ENCODE results near the gene DAPK1. TPM values are rescaled to one million over a fixed set of nuclear protein-coding genes. Genes with fewer than 3 reads are reported as not detected.

DAPK1 gene
- polyA plus RNA-seq, 1 donor: 24.9 TPM

DNA sequence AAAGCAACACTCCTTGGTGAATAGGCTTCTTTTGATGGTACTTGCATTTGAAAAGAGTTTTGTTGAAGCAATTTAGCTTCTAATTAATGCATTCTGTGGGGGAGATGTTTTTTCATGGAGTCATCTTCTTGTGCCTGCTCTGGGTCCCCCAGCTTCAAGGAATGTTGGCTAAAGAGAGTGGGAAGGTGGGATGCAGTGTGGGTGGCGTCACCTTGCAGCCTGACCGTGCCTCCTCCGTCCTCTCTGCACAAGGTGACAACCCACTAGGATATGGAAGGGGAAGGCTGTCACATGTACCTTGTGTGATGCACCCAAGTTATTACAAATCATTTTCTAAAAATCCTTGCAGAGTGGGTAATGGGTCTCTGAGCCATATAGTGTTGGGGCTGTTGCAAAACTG, 70.7 kb downstream of the DAPK1 start:
- Histone ChIP-seq H3K4me3 (ENCODE audit: low read length) (no peak overlapping the region), H3K27ac (ENCODE audit: low read length) (no peak overlapping the region), H3K9me3 (ENCODE audit: control insufficient read depth, low read depth, low read length) (no peaks in the 10 kb centered on the region), H3K4me1 (ENCODE audit: control insufficient read depth, insufficient read depth, low read length) (peaks cover 40% of the 10 kb centered on the region), H3K27me3 (ENCODE audit: control insufficient read depth, insufficient read depth, low read length) (no peaks in the 10 kb centered on the region), H3K36me3 (ENCODE audit: control insufficient read depth, insufficient read depth, low read length) (no peaks in the 10 kb centered on the region)
- WGBS (ENCODE audit: insufficient coverage, low lambda C conversion rate): no CpG with 5 or more reads among the region's 3 CpGs
- no peak for DNase-seq

DNA sequence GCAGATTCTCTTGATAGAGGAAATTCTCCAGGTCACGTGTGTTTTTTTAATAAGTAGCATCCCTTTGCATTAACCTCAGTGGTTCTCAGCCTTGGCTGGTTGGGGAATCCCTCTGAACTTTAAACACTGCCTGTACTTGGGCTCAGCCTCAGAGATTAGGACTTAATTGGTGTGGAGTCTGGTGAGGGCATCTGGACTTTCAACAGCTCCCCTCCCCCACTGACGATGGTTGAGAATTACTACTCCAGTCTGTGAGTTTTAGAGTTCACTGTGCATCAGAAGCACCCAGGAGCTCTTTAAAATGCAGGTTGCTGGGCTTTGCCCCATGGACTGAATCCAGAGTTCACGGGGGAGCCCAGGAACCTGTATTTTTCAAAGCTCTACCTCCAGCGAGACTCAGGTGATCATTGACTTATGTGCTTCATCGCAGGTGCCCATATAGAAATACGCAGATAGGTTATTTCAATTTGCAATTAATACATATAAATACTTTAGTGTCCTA, 71.4 kb downstream of the DAPK1 start:
- Histone ChIP-seq H3K27me3 (ENCODE audit: control insufficient read depth, insufficient read depth, low read length) (no peaks in the 10 kb centered on the region), H3K4me1 (ENCODE audit: control insufficient read depth, insufficient read depth, low read length) (peaks cover 40% of the 10 kb centered on the region), H3K36me3 (ENCODE audit: control insufficient read depth, insufficient read depth, low read length) (no peaks in the 10 kb centered on the region), H3K4me3 (ENCODE audit: low read length) (no peak overlapping the region), H3K27ac (ENCODE audit: low read length) (peak overlapping the region; percentile 54), H3K9me3 (ENCODE audit: control insufficient read depth, low read depth, low read length) (no peaks in the 10 kb centered on the region)
- 20% methylated on average over 1 of the region's 6 CpGs for WGBS (ENCODE audit: insufficient coverage, low lambda C conversion rate)
- DNase-seq: peak; percentile 82 to 93

DNA sequence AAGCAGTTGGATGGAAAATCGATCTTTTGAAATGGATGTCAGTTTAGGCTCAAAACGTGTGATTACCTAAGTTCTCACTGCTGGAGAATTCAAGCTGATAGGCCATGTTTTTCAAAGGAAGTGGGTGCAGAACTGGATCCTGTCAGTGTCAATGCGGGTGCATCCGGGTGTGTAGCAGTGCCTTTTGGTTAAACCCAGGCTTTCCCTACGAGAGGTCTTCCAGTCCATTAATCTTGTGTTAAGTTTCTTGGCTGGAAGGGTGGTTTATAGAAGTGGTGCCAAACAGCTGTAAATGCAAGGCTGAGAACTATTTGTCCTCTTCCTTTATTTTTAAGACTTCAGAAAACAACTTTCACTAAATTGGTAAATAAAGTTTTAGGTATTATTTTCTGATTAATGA, 71.9 kb downstream of the DAPK1 start:
- Histone ChIP-seq H3K4me3 (ENCODE audit: low read length) (no peak overlapping the region), H3K4me1 (ENCODE audit: control insufficient read depth, insufficient read depth, low read length) (peaks cover 40% of the 10 kb centered on the region), H3K27ac (ENCODE audit: low read length) (peak overlapping the region; percentile 54), H3K27me3 (ENCODE audit: control insufficient read depth, insufficient read depth, low read length) (no peaks in the 10 kb centered on the region), H3K36me3 (ENCODE audit: control insufficient read depth, insufficient read depth, low read length) (no peaks in the 10 kb centered on the region), H3K9me3 (ENCODE audit: control insufficient read depth, low read depth, low read length) (no peaks in the 10 kb centered on the region)
- no peak for DNase-seq
- WGBS (ENCODE audit: insufficient coverage, low lambda C conversion rate): 12% methylated on average over 3 of the region's 5 CpGs

DNA sequence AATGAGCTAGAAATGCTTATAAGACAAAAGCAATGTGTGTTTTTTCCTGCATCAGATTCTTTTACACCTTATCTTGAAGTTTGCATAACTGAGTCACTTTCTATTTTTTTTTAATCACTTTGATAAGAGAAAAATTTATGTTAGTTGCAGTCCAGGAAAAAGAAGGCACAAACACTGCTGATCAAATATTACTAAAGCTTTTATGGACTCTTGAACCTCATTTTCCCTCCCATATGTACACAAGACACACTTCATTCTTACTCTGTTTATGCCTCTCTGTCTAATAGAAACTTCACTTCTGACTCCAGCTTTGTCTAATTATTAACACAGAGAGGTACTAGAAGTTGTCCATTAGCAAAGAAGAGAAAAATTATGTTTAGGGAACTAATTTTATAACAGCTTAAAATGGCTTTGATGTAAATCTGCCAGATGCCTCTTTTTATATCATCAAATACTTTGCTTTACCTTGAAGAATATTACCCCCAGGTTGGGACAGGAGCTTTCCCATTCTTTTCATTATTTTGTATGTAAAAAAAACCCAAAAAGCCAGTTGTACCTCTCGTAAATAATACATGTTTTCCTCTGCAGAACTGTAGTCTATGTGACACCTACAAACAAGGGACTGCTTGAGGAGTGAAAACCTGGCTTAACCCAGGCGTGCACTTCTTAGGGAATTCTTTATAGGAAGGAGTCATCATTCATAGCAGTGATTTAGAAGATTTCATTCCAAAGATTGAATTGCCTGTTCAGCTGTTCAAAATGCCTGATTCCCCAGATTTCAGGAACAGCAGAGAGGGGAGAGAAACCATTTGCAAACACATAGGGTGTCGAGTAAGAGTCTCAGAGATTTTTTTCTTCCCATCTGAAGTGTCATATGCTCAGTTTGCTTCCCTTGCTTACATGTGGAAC, 72.6 kb downstream of the DAPK1 start:
- Histone ChIP-seq H3K9me3 (ENCODE audit: control insufficient read depth, low read depth, low read length) (no peaks in the 10 kb centered on the region), H3K27me3 (ENCODE audit: control insufficient read depth, insufficient read depth, low read length) (no peaks in the 10 kb centered on the region), H3K4me1 (ENCODE audit: control insufficient read depth, insufficient read depth, low read length) (peaks cover 40% of the 10 kb centered on the region), H3K36me3 (ENCODE audit: control insufficient read depth, insufficient read depth, low read length) (no peaks in the 10 kb centered on the region), H3K27ac (ENCODE audit: low read length) (peak overlapping the region; percentile 54), H3K4me3 (ENCODE audit: low read length) (no peak overlapping the region)
- DNase-seq: peak; percentile 77 to 88
- WGBS (ENCODE audit: insufficient coverage, low lambda C conversion rate): no CpG with 5 or more reads among the region's 3 CpGs

DNA sequence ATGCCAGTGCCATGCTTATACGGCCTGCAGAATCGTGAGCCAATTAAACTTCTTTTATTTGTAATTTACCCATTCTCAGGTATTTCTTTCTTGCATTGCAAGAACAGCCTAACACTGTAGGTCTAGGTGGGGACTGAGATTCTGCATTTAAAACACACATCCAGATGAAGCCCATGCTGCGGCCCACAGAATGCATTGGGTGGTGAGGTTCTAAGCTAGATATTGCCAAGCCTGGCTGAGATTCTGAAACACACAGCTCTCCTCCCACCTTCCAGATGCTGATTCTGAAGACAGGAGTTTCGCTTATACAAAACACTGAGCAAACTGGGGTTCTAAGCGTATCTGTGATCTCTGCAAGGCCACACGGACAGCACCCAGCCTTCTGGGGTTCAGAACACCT, 75.1 kb downstream of the DAPK1 start:
- DNase-seq: no peak
- Histone ChIP-seq H3K9me3 (ENCODE audit: control insufficient read depth, low read depth, low read length) (no peaks in the 10 kb centered on the region), H3K36me3 (ENCODE audit: control insufficient read depth, insufficient read depth, low read length) (no peaks in the 10 kb centered on the region), H3K4me1 (ENCODE audit: control insufficient read depth, insufficient read depth, low read length) (peaks cover 36% of the 10 kb centered on the region), H3K27me3 (ENCODE audit: control insufficient read depth, insufficient read depth, low read length) (no peaks in the 10 kb centered on the region), H3K27ac (ENCODE audit: low read length) (no peak overlapping the region), H3K4me3 (ENCODE audit: low read length) (no peak overlapping the region)
- no CpG with 5 or more reads among the region's 6 CpGs for WGBS (ENCODE audit: insufficient coverage, low lambda C conversion rate)

DNA sequence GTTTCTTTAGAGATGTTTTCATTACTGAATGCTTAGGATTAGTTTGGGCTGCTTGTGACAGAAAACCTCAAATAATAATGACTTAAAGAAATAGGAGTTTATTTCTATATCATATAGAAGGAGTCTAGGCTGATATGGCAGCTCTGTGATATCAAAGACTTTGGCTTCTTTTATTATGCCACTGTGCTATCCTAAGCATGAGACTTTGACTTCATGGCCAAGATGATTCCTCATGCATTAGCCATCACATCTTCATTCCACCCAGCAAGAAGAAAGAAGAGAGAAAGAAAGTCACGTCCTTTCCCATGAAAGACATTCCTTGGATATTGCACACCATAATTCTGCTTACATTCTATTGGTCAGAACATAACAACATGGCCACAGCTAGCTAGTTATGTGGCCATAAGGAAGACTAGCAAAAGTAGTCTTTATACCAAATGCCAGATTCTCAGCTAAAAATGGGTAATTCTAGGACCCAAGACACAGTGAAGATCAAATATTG, 76.2 kb downstream of the DAPK1 start:
- no peak for DNase-seq
- Histone ChIP-seq H3K4me1 (ENCODE audit: control insufficient read depth, insufficient read depth, low read length) (peaks cover 26% of the 10 kb centered on the region), H3K36me3 (ENCODE audit: control insufficient read depth, insufficient read depth, low read length) (no peaks in the 10 kb centered on the region), H3K27ac (ENCODE audit: low read length) (no peak overlapping the region), H3K27me3 (ENCODE audit: control insufficient read depth, insufficient read depth, low read length) (no peaks in the 10 kb centered on the region), H3K9me3 (ENCODE audit: control insufficient read depth, low read depth, low read length) (no peaks in the 10 kb centered on the region), H3K4me3 (ENCODE audit: low read length) (no peak overlapping the region)
- WGBS (ENCODE audit: insufficient coverage, low lambda C conversion rate): no CpG with 5 or more reads among the region's 1 CpG

DNA sequence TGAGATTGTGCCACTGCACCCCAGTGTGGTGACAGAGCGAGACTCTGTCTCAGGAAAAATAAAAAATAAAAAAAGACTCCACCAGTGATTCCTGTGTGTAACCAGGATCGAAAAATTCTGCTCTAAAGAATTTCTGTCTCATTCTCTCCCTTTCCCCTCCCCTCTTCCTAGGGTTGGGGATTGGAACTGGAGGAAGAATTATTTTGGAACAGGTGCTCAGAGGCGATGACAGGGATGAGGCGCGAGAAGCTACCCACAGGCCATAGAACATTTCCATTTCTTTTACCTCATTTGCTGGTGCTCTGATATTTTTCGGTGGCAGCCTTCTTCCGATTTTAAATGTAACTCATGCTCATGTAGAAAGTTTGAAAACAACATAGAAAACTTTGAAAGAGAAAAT, 80.1 kb downstream of the DAPK1 start:
- Histone ChIP-seq H3K4me1 (ENCODE audit: control insufficient read depth, insufficient read depth, low read length) (peaks cover 3% of the 10 kb centered on the region), H3K4me3 (ENCODE audit: low read length) (no peak overlapping the region), H3K9me3 (ENCODE audit: control insufficient read depth, low read depth, low read length) (no peaks in the 10 kb centered on the region), H3K27me3 (ENCODE audit: control insufficient read depth, insufficient read depth, low read length) (no peaks in the 10 kb centered on the region), H3K27ac (ENCODE audit: low read length) (no peak overlapping the region), H3K36me3 (ENCODE audit: control insufficient read depth, insufficient read depth, low read length) (no peaks in the 10 kb centered on the region)
- WGBS (ENCODE audit: insufficient coverage, low lambda C conversion rate): 97% methylated on average over 6 of the region's 7 CpGs
- no peak for DNase-seq

DNA sequence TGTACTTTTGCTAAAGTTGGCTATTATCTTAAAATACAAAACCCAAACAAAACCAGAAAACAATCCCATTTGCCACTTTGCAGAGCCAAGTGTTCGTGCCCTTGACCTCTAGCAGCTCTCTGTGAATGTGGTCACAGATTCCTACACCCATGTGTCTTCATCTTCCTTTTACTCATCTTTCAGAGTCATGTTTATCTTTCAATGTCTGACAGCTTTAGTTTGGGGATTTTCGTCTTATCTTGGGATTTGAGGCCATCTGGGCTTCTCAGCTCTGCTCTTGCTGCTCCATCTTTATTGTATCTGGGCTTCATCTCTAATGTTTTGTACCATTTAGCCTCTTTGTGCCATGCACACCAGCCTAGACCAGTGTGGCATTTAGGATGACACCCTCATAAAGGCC, 81.0 kb downstream of the DAPK1 start:
- Histone ChIP-seq H3K4me3 (ENCODE audit: low read length) (no peak overlapping the region), H3K27ac (ENCODE audit: low read length) (no peak overlapping the region), H3K27me3 (ENCODE audit: control insufficient read depth, insufficient read depth, low read length) (no peaks in the 10 kb centered on the region), H3K9me3 (ENCODE audit: control insufficient read depth, low read depth, low read length) (no peaks in the 10 kb centered on the region), H3K4me1 (ENCODE audit: control insufficient read depth, insufficient read depth, low read length) (peaks cover 3% of the 10 kb centered on the region), H3K36me3 (ENCODE audit: control insufficient read depth, insufficient read depth, low read length) (no peaks in the 10 kb centered on the region)
- DNase-seq: no peak
- 80% methylated on average over 1 of the region's 2 CpGs for WGBS (ENCODE audit: insufficient coverage, low lambda C conversion rate)

DNA sequence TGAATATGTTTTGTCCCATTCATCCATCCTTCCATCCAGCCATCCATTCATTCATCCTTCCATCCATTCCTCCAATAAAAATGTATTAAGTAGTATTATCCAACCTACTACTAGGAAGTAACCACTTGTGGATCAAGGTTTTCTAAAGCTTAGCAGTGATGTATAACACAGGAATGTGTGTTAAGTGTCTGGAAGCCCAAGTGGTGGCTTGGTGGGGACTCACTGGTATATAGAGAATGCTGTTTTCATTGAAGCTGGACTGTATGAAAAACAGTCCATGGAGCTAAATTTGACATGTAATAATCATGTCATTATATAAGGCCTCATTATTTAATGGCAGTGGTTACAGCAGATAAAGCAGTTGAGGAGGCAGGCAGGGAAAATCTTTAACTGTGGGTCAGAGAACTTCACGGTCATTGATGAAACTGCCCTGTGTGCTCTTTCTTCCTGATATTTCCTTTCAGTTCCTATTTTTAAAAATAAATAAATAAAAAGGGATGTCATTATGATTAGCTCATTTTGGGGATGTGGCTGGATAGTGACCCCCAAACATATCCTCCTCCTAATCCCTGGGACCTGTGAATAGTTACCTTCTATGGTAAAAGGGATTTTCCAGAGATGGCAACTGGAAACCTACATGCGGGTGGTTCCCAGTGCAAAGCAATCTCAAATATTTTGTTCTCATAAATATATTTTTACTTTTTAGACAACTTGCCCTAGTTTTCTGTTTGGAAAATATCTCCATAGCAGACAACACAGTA, 82.3 kb downstream of the DAPK1 start:
- Histone ChIP-seq H3K27ac (ENCODE audit: low read length) (no peak overlapping the region), H3K4me1 (ENCODE audit: control insufficient read depth, insufficient read depth, low read length) (peaks cover 3% of the 10 kb centered on the region), H3K4me3 (ENCODE audit: low read length) (no peak overlapping the region), H3K27me3 (ENCODE audit: control insufficient read depth, insufficient read depth, low read length) (no peaks in the 10 kb centered on the region), H3K36me3 (ENCODE audit: control insufficient read depth, insufficient read depth, low read length) (no peaks in the 10 kb centered on the region), H3K9me3 (ENCODE audit: control insufficient read depth, low read depth, low read length) (no peaks in the 10 kb centered on the region)
- 100% methylated on average over 1 of the region's 2 CpGs for WGBS (ENCODE audit: insufficient coverage, low lambda C conversion rate)
- DNase-seq: no peak

DNA sequence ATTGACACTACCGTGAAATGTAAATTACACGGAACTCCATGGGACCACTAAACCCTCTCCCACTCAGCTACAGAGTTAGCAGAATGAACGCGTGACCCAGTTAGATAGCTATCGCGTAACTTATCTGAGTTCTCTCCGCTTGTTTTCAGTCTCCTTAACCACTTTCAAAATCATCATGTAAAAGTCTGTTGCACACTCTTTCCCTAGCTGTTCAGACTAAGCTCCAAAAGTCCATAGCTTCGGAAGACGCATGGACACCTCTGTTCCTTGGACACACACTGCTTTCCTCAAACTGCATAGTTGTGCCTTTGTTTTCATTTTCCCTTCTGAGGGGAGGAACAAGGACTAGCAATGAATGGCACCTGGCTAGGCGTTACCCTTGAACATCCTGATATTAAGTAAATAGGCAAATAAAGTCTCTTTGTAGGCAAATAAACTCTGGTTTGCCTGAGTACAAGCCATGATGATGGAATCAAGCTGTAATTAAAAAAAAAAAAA, 83.3 kb downstream of the DAPK1 start:
- H3K27ac ChIP-seq (ENCODE audit: low read length): no peak overlapping the region
- H3K9me3 ChIP-seq (ENCODE audit: control insufficient read depth, low read depth, low read length): no peaks in the 10 kb centered on the region
- no peak overlapping the region for H3K4me3 ChIP-seq (ENCODE audit: low read length)
- no peaks in the 10 kb centered on the region for H3K36me3 ChIP-seq (ENCODE audit: control insufficient read depth, insufficient read depth, low read length)
- DNase-seq: peak in 1 of 2 donors; percentile 43
- H3K4me1 ChIP-seq (ENCODE audit: control insufficient read depth, insufficient read depth, low read length): peaks cover 3% of the 10 kb centered on the region
- no CpG with 5 or more reads among the region's 10 CpGs for WGBS (ENCODE audit: insufficient coverage, low lambda C conversion rate)
- H3K27me3 ChIP-seq (ENCODE audit: control insufficient read depth, insufficient read depth, low read length): no peaks in the 10 kb centered on the region

All from large intestine (tissue), 3 donors.